GM10266 (cell line): ENCODE results near the gene ADAM10.

Experiments used
- DNase-seq: peaks from one replicate; pipeline ENCODE4 v3.0.0; 2012; ENCODE audit errors: extremely low spot score
- CTCF ChIP-seq: IDR thresholded peaks from 2 replicates; pipeline ENCODE4 v1.5.1; 2012; ENCODE audit warnings: mild to moderate bottlenecking, low read depth; ENCODE audit not compliant: control insufficient read depth, insufficient read depth; ENCODE audit errors: missing control alignments

ADAM10 gene

GRCh38 chr15:58571491-58571890, 178.0 kb downstream of the ADAM10 start:
- no peak for TF ChIP-seq CTCF
- DNase-seq = no peak

GRCh38 chr15:58569455-58569854, 180.1 kb downstream of the ADAM10 start:
- DNase-seq = no peak
- TF ChIP-seq CTCF = no peak

GRCh38 chr15:58568157-58568571, 181.3 kb downstream of the ADAM10 start:
- DNase-seq = no peak
- TF ChIP-seq CTCF = no peak

GRCh38 chr15:58566029-58566428, 183.5 kb downstream of the ADAM10 start:
- TF ChIP-seq CTCF = no peak
- DNase-seq = no peak

- TF ChIP-seq CTCF = no peak
- no peak for DNase-seq
Observed at GRCh38 chr15:58565619-58566018, 183.9 kb downstream of the ADAM10 start.

- DNase-seq = no peak
Observed at GRCh38 chr15:58564981-58565380, 184.5 kb downstream of the ADAM10 start.

GRCh38 chr15:58562135-58562534, 187.4 kb downstream of the ADAM10 start:
- DNase-seq = no peak
- no peak for TF ChIP-seq CTCF

More at GRCh38 chr15:58564981-58565380, 184.5 kb downstream of the ADAM10 start:
- no peak for TF ChIP-seq CTCF
